B cell (primary cell): Measurements from ENCODE around the gene CCDC74A. TPM values are rescaled to one million over a fixed set of nuclear protein-coding genes. Genes with fewer than 3 reads are reported as not detected.
"Not testable (repeated sequence)": the region's sequence is repeated elsewhere in the genome, so short reads cannot be mapped to it uniquely, and the experiment has no call there.

Experiments used
- ATAC-seq: fragments of 200-7000 bp; cut with Tn5 transposase; one replicate; pipeline ENCODE4 v1.10.0; 2021; ENCODE audit warnings: low read depth, mild to moderate bottlenecking, moderate number of reproducible peaks, moderate library complexity
- CTCF ChIA-PET: fragments of 350-600 bp; sonication (Branson Sonifier 250); formaldehyde crosslinking; loops from one replicate; lab custom pipeline; 2021; ENCODE audit warnings: antibody characterized with exemption, inconsistent platforms; lab: Charles Lee
- POLR2A ChIA-PET: fragments of 350-600 bp; sonication (Branson Sonifier 250); formaldehyde crosslinking; loops from one replicate; lab custom pipeline; 2021; ENCODE audit warnings: antibody characterized with exemption; lab: Charles Lee
- DNase-seq: peaks from one replicate; pipeline ENCODE4 v3.0.0; 2013
- H2AFZ ChIP-seq: 2 replicates; pipeline ENCODE4 v1.6.1; 2012; ENCODE audit warnings: mild to moderate bottlenecking, low read depth, low read length; ENCODE audit not compliant: insufficient read depth, poor library complexity, severe bottlenecking
- H3K27ac ChIP-seq, 2 donors: 1 replicate in 1 of 2; 2 replicates in 1 of 2; pipeline ENCODE4 v1.5.1; 2012 to 2013; ENCODE audit warnings: low read length in 2 of 2, mild to moderate bottlenecking in 2 of 2, moderate library complexity in 1 of 2
- H3K27me3 ChIP-seq, 4 experiments: fragments of 200-600 bp in 1 of 4; sonication (generic) in 1 of 4; replicated peaks in 1 of 4; 1 replicate in 2 of 4; 2 replicates in 2 of 4; pipeline versions ENCODE4 v1.6.1 to v1.7.0; 2013 to 2016; ENCODE audit warnings: low read length in 3 of 4, mild to moderate bottlenecking in 2 of 4, mixed read lengths in 1 of 4, moderate library complexity in 1 of 4; ENCODE audit not compliant: insufficient read depth in 4 of 4, control insufficient read depth in 3 of 4; ENCODE audit errors: control extremely low read depth in 1 of 4
- H3K36me3 ChIP-seq, 2 experiments: replicated peaks in 1 of 2; 1 replicate in 1 of 2; 2 replicates in 1 of 2; pipeline versions ENCODE4 v1.6.1 to v1.7.1; 2013; ENCODE audit warnings: low read length in 1 of 2; ENCODE audit not compliant: insufficient read depth in 2 of 2, control insufficient read depth in 1 of 2; ENCODE audit errors: control extremely low read depth in 1 of 2, extremely low read depth in 1 of 2
- H3K4me1 ChIP-seq, 2 donors: fragments of 200-600 bp in 1 of 2; sonication (generic) in 1 of 2; 1 replicate in 1 of 2; 2 replicates in 1 of 2; pipeline versions ENCODE4 v1.5.1 to v1.6.1; 2013 to 2017; ENCODE audit warnings: low read length in 2 of 2; ENCODE audit not compliant: control insufficient read depth in 2 of 2, insufficient read depth in 2 of 2
- H3K4me2 ChIP-seq: replicated peaks from 2 replicates; pipeline ENCODE3; 2012; ENCODE audit warnings: mild to moderate bottlenecking, low read depth, low read length; ENCODE audit not compliant: poor library complexity, severe bottlenecking
- H3K4me3 ChIP-seq, 5 experiments: fragments of 200-600 bp in 1 of 5; sonication (generic) in 1 of 5; 1 replicate in 3 of 5; 2 replicates in 2 of 5; pipeline versions ENCODE4 v1.5.1 to v1.7.0; 2011 to 2016; ENCODE audit warnings: low read length in 4 of 5, mild to moderate bottlenecking in 4 of 5, low read depth in 2 of 5, control low read depth in 1 of 5, moderate library complexity in 1 of 5; ENCODE audit not compliant: insufficient read depth in 1 of 5; ENCODE audit errors: control extremely low read depth in 1 of 5, extremely low read depth in 1 of 5
- H3K79me2 ChIP-seq: fragments of 200-600 bp; sonication (generic); one replicate; pipeline ENCODE4 v1.6.0; 2016; ENCODE audit warnings: low read length; ENCODE audit not compliant: control insufficient read depth, insufficient read depth
- H3K9ac ChIP-seq: fragments of 200-600 bp; sonication (generic); 2 replicates; pipeline ENCODE4 v1.6.1; 2017; ENCODE audit warnings: mild to moderate bottlenecking, low read length, moderate library complexity
- H3K9me3 ChIP-seq, 3 donors: one replicate each; pipeline versions ENCODE4 v1.6.1 to v1.7.1; 2013; ENCODE audit warnings: low read length in 2 of 3; ENCODE audit not compliant: control insufficient read depth in 2 of 3, insufficient read depth in 1 of 3; ENCODE audit errors: control extremely low read depth in 1 of 3
- H4K20me1 ChIP-seq: 2 replicates; pipeline ENCODE4 v1.6.0; 2012; ENCODE audit warnings: mild to moderate bottlenecking, low read length; ENCODE audit not compliant: insufficient read depth, control insufficient read depth, poor library complexity, severe bottlenecking
- H3K27ac Mint-ChIP-seq: one replicate; pipeline ENCODE4 v1.8.0; 2021; ENCODE audit warnings: mixed read lengths
- H3K27me3 Mint-ChIP-seq: one replicate; pipeline ENCODE4 v1.8.0; 2021; ENCODE audit warnings: mixed read lengths
- H3K4me1 Mint-ChIP-seq: one replicate; pipeline ENCODE4 v1.8.0; 2021; ENCODE audit warnings: mixed read lengths
- H3K4me3 Mint-ChIP-seq: one replicate; pipeline ENCODE4 v1.8.0; 2021; ENCODE audit warnings: mixed read lengths
- H3K9me3 Mint-ChIP-seq: one replicate; pipeline ENCODE4 v1.8.0; 2022; ENCODE audit warnings: mixed read lengths; ENCODE audit not compliant: insufficient read depth
- EZH2 ChIP-seq: IDR thresholded peaks from 2 replicates; pipeline ENCODE4 v1.6.1; 2012; ENCODE audit warnings: borderline replicate concordance, low read depth, mild to moderate bottlenecking, moderate library complexity, low read length; ENCODE audit not compliant: insufficient read depth, poor library complexity, severe bottlenecking
- WGBS: methylation state at CpG from one replicate; pipeline ENCODE4 v1.1.5; 2013; ENCODE audit warnings: missing lambda C conversion rate; ENCODE audit not compliant: insufficient coverage; 5-methylcytosine and 5-hydroxymethylcytosine counted together
- intact Hi-C: fragments of 100-400 bp; cut with micrococcal nuclease; formaldehyde crosslinking; loops from one replicate; pipeline ENCODE4 v1.10.0; 2022
- polyA plus RNA-seq: library from polyadenylated mRNA; depleted of rRNA; stranded (reverse); fragments of >200 nt; gene quantifications from 2 replicates; pipeline ENCODE4 v1.2.3, GENCODE V29; 2012
- total RNA-seq, 2 donors: library from RNA; stranded (reverse); fragments of 120-200 nt in 1 of 2; gene quantifications; 1 replicate in 1 of 2; 2 replicates in 1 of 2; pipeline versions ENCODE4 v1.2.3 to v1.2.4, GENCODE V29; 2013 to 2022
- TF ChIP-seq, protein P1 (sequence below): fragments of 200-600 bp; IDR thresholded peaks from one replicate; pipeline ENCODE4 v1.8.0; 2022; ENCODE audit warnings: antibody characterized with exemption, mild to moderate bottlenecking

CCDC74A gene
- total and polyA plus RNA-seq, 2 donors (not counting 1 experiment from before 2014, with no cell fraction given): 3.1 TPM; not detected in 1

DNA sequence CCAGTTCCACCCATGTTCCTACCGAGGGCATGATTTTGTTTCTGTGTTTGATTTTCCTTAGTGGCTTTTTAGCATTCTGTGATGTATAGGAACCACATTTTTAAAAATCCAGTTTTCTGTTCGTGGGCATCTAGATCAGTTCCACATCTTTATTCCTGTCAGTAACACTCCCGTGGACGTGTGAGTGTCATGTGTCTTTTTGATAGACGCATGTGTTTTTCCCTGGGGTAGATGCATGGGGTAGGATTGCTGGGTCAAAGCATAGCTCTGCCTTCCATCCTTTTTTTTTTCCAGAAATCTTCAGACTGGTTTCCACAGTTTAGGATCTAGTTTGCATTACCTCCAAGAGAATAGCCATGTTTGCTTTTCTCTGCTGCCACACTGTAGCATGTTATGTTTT, 38.7 kb downstream of the CCDC74A start:
- CTCF ChIA-PET: no interaction called here
- no CpG with 5 or more reads among the region's 5 CpGs for WGBS
- Histone ChIP-seq H3K9me3 (no peaks in the 10 kb centered on the region), H3K27ac (no peak overlapping the region), H3K79me2 (no peaks in the 10 kb centered on the region), H4K20me1 (no peaks in the 10 kb centered on the region), H3K36me3 (no peaks in the 10 kb centered on the region), H3K4me2 (no peak overlapping the region), H2AFZ (no peak overlapping the region), H3K4me3 (no peak overlapping the region), H3K4me1 (no peaks in the 10 kb centered on the region), H3K9ac (no peak overlapping the region), H3K27me3 (no peaks in the 10 kb centered on the region)
- no peaks in the 10 kb centered on the region for H3K9me3 Mint-ChIP-seq
- TF ChIP-seq EZH2: no peak
- TF ChIP-seq, protein P1, sequence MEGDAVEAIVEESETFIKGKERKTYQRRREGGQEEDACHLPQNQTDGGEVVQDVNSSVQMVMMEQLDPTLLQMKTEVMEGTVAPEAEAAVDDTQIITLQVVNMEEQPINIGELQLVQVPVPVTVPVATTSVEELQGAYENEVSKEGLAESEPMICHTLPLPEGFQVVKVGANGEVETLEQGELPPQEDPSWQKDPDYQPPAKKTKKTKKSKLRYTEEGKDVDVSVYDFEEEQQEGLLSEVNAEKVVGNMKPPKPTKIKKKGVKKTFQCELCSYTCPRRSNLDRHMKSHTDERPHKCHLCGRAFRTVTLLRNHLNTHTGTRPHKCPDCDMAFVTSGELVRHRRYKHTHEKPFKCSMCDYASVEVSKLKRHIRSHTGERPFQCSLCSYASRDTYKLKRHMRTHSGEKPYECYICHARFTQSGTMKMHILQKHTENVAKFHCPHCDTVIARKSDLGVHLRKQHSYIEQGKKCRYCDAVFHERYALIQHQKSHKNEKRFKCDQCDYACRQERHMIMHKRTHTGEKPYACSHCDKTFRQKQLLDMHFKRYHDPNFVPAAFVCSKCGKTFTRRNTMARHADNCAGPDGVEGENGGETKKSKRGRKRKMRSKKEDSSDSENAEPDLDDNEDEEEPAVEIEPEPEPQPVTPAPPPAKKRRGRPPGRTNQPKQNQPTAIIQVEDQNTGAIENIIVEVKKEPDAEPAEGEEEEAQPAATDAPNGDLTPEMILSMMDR: no peak
- H3K4me3 Mint-ChIP-seq: no peak overlapping the region
- no peaks in the 10 kb centered on the region for H3K4me1 Mint-ChIP-seq
- H3K27me3 Mint-ChIP-seq: peaks cover 39% of the 10 kb centered on the region
- ATAC-seq (no peak), DNase-seq (no peak)
- POLR2A ChIA-PET: no interaction called here
- intact Hi-C loops: no loop called here
- no peak overlapping the region for H3K27ac Mint-ChIP-seq

GRCh38 chr2:131567891-131568290, 40.2 kb downstream of the CCDC74A start:
- no peaks in the 10 kb centered on the region for H3K4me1 Mint-ChIP-seq
- H3K4me2 ChIP-seq: no peak overlapping the region
- H3K9me3 ChIP-seq: no peaks in the 10 kb centered on the region
- H3K27me3 ChIP-seq: no peaks in the 10 kb centered on the region
- H3K4me1 ChIP-seq: no peaks in the 10 kb centered on the region
- H3K36me3 ChIP-seq: no peaks in the 10 kb centered on the region
- H3K4me3 Mint-ChIP-seq: no peak overlapping the region
- H3K27me3 Mint-ChIP-seq: peaks cover 39% of the 10 kb centered on the region
- POLR2A ChIA-PET: no interaction called here
- TF ChIP-seq, protein P1: no peak
- no peak for TF ChIP-seq EZH2
- DNase-seq (no peak), ATAC-seq (no peak)
- no peaks in the 10 kb centered on the region for H3K9me3 Mint-ChIP-seq
- no peak overlapping the region for H3K4me3 ChIP-seq
- no peaks in the 10 kb centered on the region for H3K79me2 ChIP-seq
- CTCF ChIA-PET: no interaction called here
- H3K27ac ChIP-seq: no peak overlapping the region
- H3K27ac Mint-ChIP-seq: no peak overlapping the region
- H3K9ac ChIP-seq: no peak overlapping the region
- intact Hi-C loops: no loop called here
- no peaks in the 10 kb centered on the region for H4K20me1 ChIP-seq
- H2AFZ ChIP-seq: no peak overlapping the region

DNA sequence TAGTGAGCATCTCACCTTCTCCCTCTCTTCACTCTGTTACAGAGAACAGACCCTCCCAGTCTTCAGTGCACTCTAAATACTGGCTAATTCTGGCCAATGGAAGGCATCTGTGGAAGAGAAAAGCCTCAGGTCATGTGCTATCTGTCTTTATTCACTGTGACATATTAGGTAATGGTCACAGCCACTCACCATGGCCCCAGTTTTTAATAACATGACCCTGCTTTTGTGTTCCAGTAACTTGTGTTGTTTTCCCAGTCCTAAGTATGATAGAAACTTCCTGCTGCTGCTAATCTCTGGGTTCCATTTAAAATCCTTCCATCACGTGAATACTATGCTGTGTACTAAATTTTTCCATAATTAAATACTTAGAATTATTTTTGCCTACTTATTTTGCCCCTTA, 40.7 kb downstream of the CCDC74A start:
- intact Hi-C loops: not testable (repeated sequence)

More for the DNA sequence above, 40.7 kb downstream of the CCDC74A start:
- H3K79me2 ChIP-seq, H3K9me3 ChIP-seq, H3K9ac ChIP-seq, H3K4me3 ChIP-seq, H2AFZ ChIP-seq, CTCF ChIA-PET, H3K27ac Mint-ChIP-seq, ATAC-seq, H3K9me3 Mint-ChIP-seq, H3K4me2 ChIP-seq, POLR2A ChIA-PET, H3K4me1 Mint-ChIP-seq, H3K4me3 Mint-ChIP-seq, H3K4me1 ChIP-seq, DNase-seq, H3K36me3 ChIP-seq, H3K27me3 ChIP-seq, H3K27ac ChIP-seq, H4K20me1 ChIP-seq: not testable (repeated sequence)
- no CpG with 5 or more reads among the region's 1 CpG for WGBS
- H3K27me3 Mint-ChIP-seq: peaks cover 43% of the 10 kb centered on the region
